Kasumi-1 (cell line): ENCODE data around the gene KCNJ9.
"Not testable (repeated sequence)": the region's sequence is repeated elsewhere in the genome, so short reads cannot be mapped to it uniquely, and the experiment has no call there.

Source experiments
- DNase-seq, 2 experiments: peaks; one replicate each; lab custom pipeline; 2025; lab: John Stamatoyannopoulos, UW

Gene KCNJ9

DNA sequence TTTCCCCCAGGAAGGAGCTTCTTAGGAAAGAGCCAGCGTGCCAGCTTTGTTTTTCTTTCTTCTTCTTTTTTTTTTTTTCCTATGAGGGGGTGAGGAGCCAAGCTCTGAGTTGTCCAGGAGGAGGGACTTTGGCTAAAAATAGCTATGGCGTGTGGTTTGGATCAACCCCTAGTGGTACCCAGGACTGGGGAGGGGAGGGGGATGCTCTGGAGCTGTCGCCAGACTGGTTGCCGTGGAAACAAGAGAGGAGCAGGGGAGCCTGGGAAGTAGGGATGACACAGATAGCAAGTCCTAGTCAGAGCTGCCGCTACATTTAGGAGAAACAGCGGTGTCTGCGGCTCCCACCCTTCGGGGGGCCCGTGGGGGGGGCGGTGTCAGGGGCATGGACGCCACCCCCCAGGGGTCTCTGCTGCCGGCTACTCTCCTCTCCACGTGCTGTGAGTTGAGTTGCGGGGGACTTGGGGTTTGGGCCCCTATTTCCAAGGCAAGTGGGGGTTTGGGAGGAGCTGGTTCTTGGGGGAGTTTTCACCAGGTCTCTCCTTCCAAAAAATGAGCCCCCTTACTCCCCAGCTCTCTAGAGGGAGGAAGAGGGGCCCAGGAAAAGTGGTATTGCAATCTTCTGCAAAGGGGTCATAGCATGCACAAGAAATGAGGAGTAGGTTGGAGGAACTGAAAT, at the start of gene KCNJ9:
KCNJ9 (plus strand) TSS at position 278 of the 676 bp plus-strand sequence. CDS start 2,493 bp downstream, outside the sequence.
- no peak for DNase-seq

DNA sequence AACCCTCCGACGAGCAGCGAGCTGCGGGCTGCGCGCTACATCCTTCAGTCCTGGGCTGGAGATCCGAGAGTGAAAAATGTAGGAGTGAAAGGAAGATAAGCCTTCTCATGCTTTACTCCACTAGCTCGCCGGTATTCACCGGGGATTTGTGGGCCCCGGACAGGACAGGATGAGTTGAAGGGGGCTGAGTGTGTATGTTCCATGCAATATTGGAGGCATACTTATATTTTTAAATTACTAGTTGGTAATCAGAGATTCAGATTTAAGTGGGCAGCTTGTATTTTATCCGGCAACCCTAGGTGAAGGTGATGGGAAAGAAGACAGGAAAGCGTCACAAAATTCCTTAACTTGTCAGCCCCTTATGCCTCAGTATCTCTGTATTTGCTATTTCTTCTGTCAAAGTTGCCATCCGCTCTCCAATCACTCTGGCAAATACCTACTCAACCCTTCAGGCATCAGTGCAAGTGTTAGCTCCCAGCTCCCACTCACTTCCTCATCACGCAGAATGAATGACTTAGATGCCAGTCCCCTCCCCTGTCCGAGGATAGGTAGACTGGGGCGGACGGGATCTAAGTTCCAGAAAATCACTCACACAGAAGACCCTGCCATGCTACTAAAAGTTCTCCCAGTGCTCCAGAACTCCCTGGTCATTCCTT, 49.0 kb upstream of the KCNJ9 start:
- DNase-seq, result peak in 1 of 2 experiments; percentile 40

DNA sequence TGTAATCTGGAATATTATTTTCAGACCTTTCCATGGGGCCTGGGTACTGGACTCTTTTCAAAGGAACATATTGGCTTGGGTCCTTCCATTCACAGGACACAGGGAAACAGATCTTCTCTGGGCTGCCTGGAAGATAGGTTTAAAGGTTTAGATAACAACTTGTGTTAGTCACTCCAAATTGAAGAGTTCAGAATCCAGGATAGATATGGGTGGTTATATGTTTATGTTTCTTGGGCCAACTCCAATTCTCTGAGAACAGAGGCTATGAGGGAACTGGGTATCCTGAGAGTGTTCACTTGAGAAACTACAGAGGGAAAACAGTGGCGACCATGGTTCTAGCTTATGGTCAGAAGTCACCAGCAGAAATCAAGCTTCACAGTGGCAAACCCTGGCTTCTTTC, 40.9 kb upstream of the KCNJ9 start:
- no peak for DNase-seq

DNA sequence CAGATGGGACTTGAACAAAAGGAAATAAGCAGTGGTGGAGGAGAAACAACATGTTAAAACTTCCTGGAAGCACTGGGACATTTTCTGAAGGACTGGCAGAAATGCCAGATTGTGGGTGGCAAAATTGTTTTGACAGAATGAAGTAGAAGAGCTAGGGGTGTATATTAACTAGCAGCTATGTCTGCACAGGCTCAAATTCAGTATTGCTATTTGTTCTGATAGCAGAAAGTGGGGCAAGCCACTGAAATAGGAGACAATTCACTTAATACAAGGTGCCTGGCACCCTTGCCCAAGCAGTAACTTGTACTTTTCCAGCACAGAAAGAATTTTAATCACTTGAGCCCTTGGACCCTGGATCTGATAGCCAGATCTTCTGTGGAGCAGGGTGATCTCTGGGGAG, 37.8 kb upstream of the KCNJ9 start:
- no peak for DNase-seq

DNA sequence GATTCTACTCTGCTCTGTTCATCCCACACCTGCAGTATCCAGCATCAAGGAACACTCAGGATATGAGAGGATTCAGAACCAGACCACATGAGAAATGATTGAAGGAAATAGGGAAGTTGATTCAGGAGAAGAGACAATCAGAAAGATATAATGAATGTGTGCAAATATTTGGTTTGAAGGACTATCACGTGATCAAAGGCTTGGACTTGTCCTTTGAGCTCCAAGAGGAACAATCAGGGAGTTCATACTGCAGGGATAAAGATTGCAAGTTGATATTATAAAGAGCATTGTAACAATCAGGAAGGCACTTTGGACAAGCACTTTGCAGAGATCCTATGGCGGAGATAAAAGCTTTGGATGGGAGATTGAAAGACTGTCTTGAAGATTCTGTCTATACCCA, 35.7 kb upstream of the KCNJ9 start:
- DNase-seq, result no peak

DNA sequence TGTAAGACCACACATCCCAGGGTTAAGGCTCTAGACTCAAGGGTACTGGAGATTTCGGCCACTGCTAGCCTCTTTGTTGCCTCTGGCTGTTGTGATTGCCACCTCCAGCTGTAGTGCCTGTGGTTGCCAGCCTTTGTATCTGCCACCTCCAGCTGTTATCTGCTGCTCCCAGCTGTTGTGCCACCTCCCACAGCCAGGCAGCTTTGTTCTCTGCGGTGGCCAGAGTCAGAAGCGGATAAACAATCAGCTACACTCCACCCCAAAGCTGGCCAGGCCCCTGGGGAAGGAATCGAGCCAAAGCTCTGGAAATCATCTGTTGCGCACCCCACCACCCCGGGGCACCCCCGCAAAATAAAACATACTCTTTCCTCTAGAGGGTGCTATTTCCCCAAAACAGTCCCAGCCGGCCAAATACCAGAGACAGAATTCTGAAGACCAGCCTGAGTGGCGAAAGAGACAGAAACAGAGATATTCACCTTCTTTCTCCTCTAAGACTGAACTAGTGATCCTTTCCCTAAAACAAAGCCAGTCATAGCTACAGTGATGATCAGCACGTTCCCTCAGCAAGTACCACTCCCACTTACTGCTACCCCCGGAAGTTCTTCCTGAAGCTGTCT, 34.7 kb upstream of the KCNJ9 start:
- DNase-seq, result peak; percentile 21 to 58

DNA sequence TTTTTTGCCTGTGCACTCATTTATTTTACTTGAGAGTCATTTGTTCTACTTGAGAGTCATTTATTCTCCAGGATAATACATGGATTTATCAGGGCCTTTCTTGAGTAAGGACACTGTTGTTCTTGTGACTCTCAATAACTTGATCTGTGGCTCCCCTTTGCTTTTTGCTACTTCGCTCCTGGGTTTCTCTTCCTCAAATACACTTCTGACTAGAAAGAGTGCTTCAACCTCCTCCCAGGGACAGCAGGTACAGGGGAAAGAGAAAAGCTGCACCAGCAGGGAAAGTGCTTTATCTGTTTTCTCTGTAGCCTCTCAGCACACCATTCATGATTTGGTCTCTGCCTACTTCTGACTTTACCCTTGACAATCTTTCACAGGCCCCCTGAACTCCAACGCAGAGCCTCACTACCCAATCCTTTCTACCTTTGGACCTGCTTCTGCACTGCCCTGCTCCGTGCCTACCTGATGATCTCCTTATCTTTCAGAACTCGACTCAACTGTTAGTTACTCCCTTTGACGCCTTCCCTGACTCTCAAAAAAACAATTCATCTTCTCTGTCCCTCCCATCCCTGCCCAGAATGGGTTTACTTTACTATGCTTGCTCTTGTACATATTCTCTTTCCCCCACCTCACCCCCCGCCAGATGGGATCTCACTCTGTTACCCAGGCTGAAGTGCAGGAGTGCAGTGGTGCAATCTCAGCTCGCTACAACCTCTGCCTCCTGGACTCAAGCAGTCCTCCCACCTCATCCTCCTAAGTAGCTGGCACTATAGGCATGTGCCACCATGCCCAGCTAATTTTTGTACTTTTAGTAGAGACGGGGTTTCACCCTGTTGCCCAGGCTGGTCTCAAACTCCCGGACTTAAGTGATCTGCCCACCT, 34.0 kb upstream of the KCNJ9 start:
- DNase-seq, result no peak

DNA sequence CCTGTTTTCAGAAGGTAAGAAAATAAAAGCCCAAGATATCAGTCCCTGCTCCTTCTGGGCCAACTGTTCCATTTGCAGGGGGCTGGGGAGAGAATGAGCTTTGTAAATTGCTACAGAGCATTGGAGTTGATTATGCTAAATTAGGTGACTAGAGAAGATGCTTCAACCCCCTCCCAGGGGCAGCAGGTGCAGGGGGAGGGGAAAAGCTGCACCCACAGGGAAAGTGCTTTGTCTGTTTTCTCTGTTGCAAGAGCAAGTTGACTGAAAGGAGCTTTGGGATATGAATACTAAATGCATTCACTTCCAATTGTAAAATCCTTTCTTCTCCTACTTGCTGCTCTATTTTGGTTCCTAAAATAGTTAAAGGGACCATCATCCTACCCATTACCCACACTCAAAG, 33.0 kb upstream of the KCNJ9 start:
- DNase-seq, result no peak

DNA sequence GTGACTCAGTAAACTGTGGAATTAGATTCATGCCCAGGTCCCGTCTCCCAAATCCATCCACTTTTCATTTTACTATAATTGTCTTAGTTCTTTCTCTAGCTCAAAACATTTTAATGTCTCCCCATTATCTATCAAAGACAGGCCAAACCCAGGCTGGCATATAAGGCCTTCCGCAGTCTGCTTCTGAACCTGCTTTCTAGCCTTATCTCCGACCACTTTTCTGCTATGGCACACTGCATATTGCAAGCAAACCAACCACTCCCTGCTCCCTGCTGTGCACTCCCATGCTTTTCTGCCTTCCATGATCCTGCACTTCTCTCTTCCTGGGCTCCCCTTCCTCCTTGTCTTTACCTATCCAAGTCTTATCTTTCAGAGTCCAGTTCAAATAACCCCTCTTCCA, 32.2 kb upstream of the KCNJ9 start:
- DNase-seq, result no peak

DNA sequence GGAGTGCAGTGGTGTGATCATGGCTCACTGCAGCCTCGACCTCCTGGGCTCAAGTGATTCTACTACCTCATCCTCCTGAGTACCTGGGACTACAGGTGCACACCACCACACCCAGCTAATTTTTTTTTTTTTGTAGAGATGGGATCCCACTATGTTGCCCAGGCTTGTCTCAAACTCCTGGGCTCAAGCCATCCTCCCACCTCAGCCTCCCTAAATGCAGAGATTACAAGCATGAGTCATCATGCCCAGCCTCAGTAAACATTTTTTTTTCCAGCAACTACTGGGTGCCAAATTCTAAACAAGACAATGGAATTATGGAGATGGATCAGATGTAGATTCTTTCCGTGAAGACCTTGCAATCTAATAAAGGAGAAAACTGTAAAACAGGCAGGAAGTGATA, 31.2 kb upstream of the KCNJ9 start:
- DNase-seq, result not testable (repeated sequence)

DNA sequence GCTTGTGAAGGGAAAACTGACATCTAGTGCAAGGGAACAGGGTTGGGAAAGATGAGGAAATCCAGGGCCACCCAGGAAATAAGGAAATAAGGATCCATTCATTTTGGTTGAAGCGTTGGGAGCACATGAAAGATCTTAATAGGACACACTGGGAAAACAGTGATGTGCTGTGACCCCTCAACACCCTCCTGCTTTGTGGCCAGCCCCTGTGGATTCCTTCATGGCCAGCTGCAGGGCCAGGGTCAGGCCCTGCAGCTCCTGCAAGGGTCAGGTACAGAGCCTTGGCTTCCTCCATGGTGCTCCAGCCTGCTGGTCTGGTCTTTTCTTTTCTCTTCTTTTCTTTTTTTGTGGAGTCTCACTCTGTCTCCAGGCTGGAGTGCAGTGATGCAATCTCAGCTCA, 30.7 kb upstream of the KCNJ9 start:
- no peak for DNase-seq

DNA sequence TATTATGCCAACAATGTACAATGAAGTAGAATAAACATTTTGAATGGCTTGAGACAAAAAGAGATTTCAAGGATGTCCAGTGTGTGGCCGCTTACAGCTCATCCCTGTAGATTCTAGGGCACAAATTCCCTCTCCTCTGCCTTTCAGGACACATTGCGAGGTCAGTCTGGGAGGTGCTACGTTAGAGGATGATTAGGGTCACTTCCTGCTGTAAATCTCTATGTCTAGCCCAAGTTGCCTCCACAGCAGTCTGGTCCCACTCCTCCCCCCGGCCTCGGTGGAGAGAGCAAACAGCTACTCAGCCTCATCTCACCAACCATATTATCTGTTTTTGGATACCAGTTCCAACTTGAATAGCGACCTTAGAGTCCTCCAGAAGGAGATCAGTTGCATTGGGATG, 28.4 kb upstream of the KCNJ9 start:
- no peak for DNase-seq

DNA sequence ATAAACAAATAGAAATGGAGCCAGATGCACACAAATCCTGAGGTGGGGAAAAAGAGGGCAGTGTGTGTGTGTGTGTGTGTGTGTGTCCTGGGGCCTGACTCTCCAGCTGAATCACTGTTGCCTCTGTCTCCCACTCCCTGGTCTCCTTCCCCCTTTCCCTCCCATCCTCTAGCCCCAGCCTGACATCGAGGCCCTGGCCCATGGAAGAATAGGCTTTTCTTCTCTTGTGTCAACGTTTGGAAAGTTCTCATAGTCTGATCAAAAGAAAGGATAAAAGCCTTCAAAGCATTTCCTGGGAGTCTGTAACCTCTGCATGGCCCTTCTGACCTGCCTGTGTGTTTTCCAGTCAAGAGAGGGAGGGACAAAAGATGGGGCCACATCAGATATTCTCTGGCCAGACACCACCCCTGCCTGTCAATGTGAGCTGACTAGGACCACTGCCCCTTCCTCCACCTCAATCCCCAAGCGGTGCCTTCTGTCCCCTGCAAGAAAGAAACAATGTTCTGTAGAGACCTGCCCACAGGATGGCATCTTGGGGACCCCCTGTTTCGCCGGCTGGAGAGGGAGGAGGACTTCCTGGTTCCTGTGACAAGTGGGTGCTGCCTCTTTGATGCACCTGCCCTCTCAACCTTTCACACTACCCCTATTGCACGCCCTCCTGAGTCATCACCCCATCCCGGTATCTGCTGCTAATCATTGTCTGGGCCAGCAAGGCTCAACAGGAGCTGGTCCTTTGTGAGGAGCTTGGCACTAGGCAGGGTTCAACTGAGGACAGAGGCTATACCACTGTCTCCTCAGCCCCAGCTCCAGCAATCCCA, 27.6 kb upstream of the KCNJ9 start:
- DNase-seq, result no peak

DNA sequence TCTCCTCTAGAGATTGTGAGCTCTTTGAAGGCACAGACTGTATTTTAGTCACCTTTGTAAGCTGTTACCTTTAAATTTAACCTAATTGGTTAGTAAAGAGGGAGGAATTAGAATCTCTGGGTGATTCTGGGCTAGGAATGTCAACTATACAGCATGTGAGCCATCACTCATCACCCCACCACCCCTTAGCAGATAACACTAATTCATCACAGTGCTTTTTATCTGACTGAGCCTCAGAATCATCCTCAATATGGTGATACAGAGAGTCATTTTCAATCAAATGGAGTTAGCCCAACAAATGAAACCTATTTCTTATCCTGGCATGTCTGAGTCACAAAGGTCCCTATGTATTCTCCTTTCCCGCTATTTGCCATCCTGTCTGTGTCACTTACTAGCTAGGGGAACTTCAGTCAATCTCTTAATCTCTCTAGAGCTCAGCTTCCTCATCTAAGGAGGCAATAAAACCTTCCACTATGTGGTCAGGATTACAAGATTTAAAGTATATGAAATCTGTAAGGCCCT, 24.6 kb upstream of the KCNJ9 start:
- DNase-seq, result no peak

DNA sequence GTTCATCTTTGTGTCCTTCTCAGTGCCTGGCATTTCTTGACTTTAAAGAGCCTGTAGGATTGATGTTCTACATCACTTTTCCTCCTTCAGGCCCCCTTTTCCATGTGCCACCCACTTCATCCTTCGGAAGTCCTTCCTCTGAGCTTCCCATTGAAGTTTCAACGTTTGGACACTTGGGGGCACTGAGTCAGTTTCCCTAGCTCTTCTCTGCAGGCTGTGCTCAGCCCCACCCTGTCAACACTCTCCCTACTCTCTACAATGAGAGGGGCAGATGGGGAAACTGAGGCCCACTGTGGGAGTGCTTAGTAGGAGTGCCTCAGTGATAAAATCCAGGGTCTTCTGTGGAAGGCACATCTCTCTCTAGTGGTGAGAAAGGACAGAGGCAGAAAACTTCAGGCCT, 23.3 kb upstream of the KCNJ9 start:
- DNase-seq, result no peak

DNA sequence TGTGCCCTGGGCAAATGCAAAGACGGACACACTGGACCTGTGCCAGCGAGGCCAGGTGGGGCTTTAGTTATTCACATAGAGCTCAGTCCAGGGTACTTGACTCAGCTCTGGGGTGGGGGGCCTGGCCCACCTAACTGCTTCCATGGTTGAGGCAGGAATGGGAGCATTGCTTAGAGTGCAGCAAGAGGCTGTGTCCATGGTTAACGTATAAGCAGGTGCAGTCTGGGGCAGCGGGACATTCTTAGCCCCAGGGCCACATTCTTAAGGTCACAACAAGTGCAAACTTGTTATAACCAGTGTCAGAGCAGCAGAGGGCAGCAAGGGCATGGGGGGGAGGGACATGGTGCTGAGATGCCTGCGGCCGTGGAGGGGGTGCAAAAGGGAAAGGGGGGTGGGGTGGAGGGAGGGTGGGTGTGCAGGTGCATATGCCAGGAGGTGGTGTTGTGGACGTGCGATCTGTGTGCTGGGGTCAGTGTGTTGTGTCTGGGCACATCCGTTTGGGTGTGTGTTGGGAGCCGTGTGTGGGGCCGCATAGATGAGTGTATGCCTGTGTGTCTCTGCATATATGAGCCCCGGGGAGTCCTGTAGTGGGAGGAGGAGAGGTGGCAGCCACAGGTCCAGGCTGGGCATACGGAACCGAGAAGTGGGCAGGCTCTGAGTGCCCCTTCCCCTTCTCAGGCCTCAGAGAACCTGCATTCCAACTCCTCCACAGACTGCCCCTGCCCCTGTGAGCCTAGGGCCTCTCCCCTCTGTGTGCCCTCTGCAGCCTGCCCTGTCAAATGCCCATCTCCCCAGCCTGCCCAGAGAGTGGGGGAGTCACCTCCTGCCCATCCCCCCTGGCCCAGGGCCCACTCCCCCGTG, 19.7 kb upstream of the KCNJ9 start:
- no peak for DNase-seq

DNA sequence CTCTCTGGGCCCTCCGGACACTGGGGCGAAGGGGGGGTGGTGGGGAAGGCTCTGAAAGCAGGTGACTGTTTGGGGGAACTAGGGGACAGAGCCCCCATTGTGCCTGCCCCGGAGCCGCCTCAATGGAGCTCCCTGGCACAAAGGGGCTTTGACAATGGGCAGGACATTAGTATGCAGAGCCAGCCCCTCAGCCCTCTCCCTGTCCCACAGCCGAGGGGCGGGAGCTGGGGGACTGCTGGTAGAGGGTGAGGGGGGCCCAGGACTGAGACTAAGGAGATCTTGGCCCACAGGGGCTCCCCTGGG, 19.2 kb upstream of the KCNJ9 start:
- no peak for DNase-seq

DNA sequence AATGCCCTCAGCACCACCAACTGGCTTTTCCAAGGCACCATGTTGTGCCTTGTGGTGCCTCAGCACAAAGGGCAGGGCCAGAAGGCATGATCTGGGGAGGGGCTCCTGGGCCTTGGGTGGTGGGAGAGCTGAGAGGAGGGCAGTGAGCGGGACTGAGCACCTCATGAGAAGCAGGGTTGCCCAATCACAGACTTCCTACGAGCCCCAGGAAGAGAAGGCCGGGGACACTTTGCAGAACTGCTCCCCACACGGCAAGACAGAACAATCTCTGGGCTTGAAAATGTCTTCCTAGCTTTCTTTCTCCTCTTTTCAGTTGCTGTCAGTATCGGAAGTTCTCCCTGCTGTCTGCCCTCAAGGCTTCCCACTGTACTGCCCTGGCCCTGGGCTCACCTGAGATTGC, 18.2 kb upstream of the KCNJ9 start:
- DNase-seq, result no peak

DNA sequence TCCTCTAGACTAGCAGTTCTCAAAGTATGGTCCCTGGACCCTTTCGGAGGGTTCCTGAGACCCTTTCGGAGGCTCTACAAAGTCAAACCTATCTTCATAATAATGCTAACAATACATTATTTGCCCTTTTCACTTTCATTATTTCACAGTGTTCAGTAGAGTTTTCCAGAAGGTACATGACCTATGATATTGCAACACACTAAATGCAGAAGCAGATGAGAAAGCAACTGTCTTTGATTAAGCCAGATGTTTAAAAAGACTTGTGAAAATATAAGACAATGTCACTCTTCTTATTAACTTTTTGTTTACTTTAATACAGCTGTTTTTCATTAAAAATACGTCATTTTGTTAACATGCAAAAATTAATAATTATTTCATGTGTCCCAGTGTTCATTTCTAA, 17.2 kb upstream of the KCNJ9 start:
- DNase-seq, result no peak

DNA sequence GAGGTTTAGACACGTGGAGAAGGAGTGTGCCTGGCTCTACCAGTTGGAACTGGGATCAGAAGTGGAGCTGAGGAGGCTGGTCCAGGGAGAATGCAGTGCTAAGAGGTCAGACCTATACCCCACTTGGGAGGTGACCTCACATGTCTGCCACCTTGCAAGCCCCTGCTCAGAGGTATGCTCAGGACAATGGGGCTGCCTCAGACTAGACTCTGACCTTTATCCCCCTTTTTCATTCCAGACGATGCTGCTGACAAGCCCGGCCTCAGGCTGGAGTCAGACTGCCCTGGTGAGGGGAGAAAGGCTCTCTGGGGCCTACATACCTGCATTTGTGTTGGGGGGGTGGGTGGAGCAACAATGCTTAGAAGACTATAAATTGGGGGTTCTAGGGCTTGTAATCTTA, 16.6 kb upstream of the KCNJ9 start:
- DNase-seq, result no peak
